ENCODE data around the gene TSPEAR.

Gene TSPEAR

GRCh38 chr21:44499631-44500030, 211.7 kb downstream of the TSPEAR start:
- no peak for TF ChIP-seq CTCF (conservative IDR thresholded peaks at IDR 0.05; ENCODE audit: low read depth)
- H3K27ac ChIP-seq, result no peak overlapping the region
- no peak for DNase-seq (ENCODE audit: low spot score)
- CTCF ChIA-PET, result interaction anchor here (2.6 kb wide), 1 partner anchor 11 kb away, joined by 9 read pairs; no protein-coding TSS in a partner anchor
- POLR2A ChIA-PET (ENCODE audit: low non-redundant PET), result no interaction called here

- no peak overlapping the region for H3K27ac ChIP-seq
- POLR2A ChIA-PET (ENCODE audit: low non-redundant PET), result no interaction called here
- TF ChIP-seq CTCF (conservative IDR thresholded peaks at IDR 0.05; ENCODE audit: low read depth), result no peak
- DNase-seq (ENCODE audit: low spot score), result no peak
- CTCF ChIA-PET, result no interaction called here
These were observed 212.2 kb downstream of the TSPEAR start for GRCh38 chr21:44499211-44499560.

GRCh38 chr21:44498280-44499210, 212.8 kb downstream of the TSPEAR start:
- TF ChIP-seq CTCF (conservative IDR thresholded peaks at IDR 0.05; ENCODE audit: low read depth), result no peak
- no peak overlapping the region for H3K27ac ChIP-seq
- ChIA-PET CTCF (interaction anchor here (0.6 to 1.0 kb wide), 2 partner anchors 12 to 248 kb away, joined by 3 read pairs; no protein-coding TSS in a partner anchor), POLR2A (ENCODE audit: low non-redundant PET) (no interaction called here)
- DNase-seq (ENCODE audit: low spot score), result no peak

GRCh38 chr21:44497703-44498126, 213.7 kb downstream of the TSPEAR start:
- no peak for DNase-seq (ENCODE audit: low spot score)
- H3K27ac ChIP-seq, result no peak overlapping the region
- CTCF ChIA-PET, result interaction anchor here (1.0 kb wide), 1 partner anchor 13 kb away, joined by 3 read pairs; no protein-coding TSS in a partner anchor
- POLR2A ChIA-PET (ENCODE audit: low non-redundant PET), result no interaction called here
- TF ChIP-seq CTCF (conservative IDR thresholded peaks at IDR 0.05; ENCODE audit: low read depth), result no peak

- no peak overlapping the region for H3K27ac ChIP-seq
- DNase-seq (ENCODE audit: low spot score), result no peak
- TF ChIP-seq CTCF (conservative IDR thresholded peaks at IDR 0.05; ENCODE audit: low read depth), result no peak
- ChIA-PET POLR2A (ENCODE audit: low non-redundant PET) (no interaction called here), CTCF (interaction anchor here (0.5 to 0.7 kb wide), 2 partner anchors 13 to 39 kb away, joined by 3 read pairs; no protein-coding TSS in a partner anchor)
These were observed 214.5 kb downstream of the TSPEAR start for GRCh38 chr21:44496564-44497550.
